Upper lobe of left lung (tissue), 4 donors: Measurements from ENCODE around the gene FCRL5.

Experiments used
- EP300 ChIP-seq, 4 donors: sonication (generic); formaldehyde crosslinking; IDR thresholded peaks; one replicate each; pipeline ENCODE4 v1.5.1; 2017; ENCODE audit warnings: antibody characterized with exemption in 4 of 4, control low read depth in 2 of 4
- POLR2A ChIP-seq, 4 donors: fragments of 450-650 bp; IDR thresholded peaks; one replicate each; pipeline ENCODE4 v1.5.1; 2016 to 2017; ENCODE audit warnings: antibody characterized with exemption in 4 of 4, mild to moderate bottlenecking in 2 of 4
- POLR2AphosphoS5 ChIP-seq, 2 donors: sonication (generic); formaldehyde crosslinking; IDR thresholded peaks; one replicate each; pipeline ENCODE4 v1.5.1; 2017; ENCODE audit warnings: antibody characterized with exemption in 2 of 2
- TF ChIP-seq, protein P1 (sequence below), 6 experiments: fragments of 450-650 bp in 4 of 6; fragments of 200-600 bp in 2 of 6; sonication (generic) in 2 of 6; IDR thresholded peaks; one replicate each; pipeline ENCODE4 v1.5.1; 2016 to 2019; ENCODE audit warnings: antibody characterized with exemption in 6 of 6

DNA sequence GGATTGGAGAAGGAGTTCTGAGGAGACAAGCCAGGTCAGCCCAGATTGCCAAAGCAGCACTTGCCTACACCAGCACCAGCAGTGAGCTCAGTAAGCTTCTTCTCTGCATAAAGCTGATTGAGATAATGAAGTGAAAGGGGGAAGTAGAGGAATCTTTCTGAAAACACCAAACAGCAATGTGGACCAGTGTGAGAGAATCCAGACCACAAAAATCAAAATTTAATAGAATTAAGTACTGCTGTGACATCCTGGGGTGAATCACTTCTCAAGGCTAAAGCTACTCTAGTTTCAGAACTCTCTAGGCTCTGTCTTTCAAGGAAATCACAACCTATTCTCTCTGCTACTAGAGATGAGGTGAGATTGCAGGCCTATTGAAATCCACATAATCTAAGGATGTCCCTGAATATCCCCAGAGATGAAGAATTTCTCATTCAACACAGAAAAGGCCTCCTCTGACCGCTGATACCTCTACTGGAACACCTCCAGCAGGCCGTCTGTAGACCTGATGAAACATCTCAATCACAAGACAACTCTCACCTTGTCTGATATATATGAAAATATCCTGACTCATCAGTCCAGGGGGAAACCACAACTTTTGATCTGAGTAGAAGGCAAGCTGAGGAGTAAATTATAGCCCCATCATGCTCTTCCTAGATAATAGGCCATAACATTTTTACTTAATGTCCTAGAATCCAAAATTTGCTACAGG, 45.8 kb upstream of the FCRL5 start, which contains the start of gene FCRL4:
- TF ChIP-seq POLR2A (IDR thresholded peaks at IDR 0.05) = no peak
- TF ChIP-seq, protein P1, sequence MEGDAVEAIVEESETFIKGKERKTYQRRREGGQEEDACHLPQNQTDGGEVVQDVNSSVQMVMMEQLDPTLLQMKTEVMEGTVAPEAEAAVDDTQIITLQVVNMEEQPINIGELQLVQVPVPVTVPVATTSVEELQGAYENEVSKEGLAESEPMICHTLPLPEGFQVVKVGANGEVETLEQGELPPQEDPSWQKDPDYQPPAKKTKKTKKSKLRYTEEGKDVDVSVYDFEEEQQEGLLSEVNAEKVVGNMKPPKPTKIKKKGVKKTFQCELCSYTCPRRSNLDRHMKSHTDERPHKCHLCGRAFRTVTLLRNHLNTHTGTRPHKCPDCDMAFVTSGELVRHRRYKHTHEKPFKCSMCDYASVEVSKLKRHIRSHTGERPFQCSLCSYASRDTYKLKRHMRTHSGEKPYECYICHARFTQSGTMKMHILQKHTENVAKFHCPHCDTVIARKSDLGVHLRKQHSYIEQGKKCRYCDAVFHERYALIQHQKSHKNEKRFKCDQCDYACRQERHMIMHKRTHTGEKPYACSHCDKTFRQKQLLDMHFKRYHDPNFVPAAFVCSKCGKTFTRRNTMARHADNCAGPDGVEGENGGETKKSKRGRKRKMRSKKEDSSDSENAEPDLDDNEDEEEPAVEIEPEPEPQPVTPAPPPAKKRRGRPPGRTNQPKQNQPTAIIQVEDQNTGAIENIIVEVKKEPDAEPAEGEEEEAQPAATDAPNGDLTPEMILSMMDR (IDR thresholded peaks at IDR 0.05) = no peak
- no peak for TF ChIP-seq EP300 (IDR thresholded peaks at IDR 0.05)
- no peak for TF ChIP-seq POLR2AphosphoS5 (IDR thresholded peaks at IDR 0.05)
